ENCODE data around the gene ETS1. TPM values are rescaled to one million over a fixed set of nuclear protein-coding genes. Genes with fewer than 3 reads are reported as not detected.
A peak's percentile ranks its signal among the peaks of the same experiment; 100 is the strongest.

Gene ETS1
- total RNA-seq, 2 experiments from 2014 or later = 456 to 467 TPM

- H3K4me3 Mint-ChIP-seq = no peak overlapping the region
- H3K36me3 Mint-ChIP-seq (ENCODE audit: low read depth) = peaks cover 2% of the 10 kb centered on the region
- H3K27ac Mint-ChIP-seq = no peak overlapping the region
- H3K9me3 Mint-ChIP-seq (ENCODE audit: insufficient read depth) = no peaks in the 10 kb centered on the region
- H3K4me1 Mint-ChIP-seq (ENCODE audit: low read depth) = peaks cover 25% of the 10 kb centered on the region
- ChIA-PET CTCF (interaction anchor here (1.2 kb wide), 1 partner anchor 9 kb away, joined by 3 read pairs; no protein-coding TSS in a partner anchor), POLR2A (interaction anchor here (1.2 kb wide), 1 partner anchor 12 kb away, joined by 3 read pairs; no protein-coding TSS in a partner anchor)
- no peak for DNase-seq
- H3K27me3 Mint-ChIP-seq (ENCODE audit: low read depth) = peaks cover 2% of the 10 kb centered on the region
- ATAC-seq = no peak
Measured at GRCh38 chr11:128532016-128532571, 55.3 kb downstream of the ETS1 start.

- DNase-seq (no peak), ATAC-seq (no peak)
- H3K36me3 Mint-ChIP-seq (ENCODE audit: low read depth) = peaks cover 2% of the 10 kb centered on the region
- ChIA-PET CTCF (no interaction called here), POLR2A (interaction anchor here (1.2 kb wide), 1 partner anchor 12 kb away, joined by 3 read pairs; no protein-coding TSS in a partner anchor)
- no peaks in the 10 kb centered on the region for H3K9me3 Mint-ChIP-seq (ENCODE audit: insufficient read depth)
- peaks cover 30% of the 10 kb centered on the region for H3K4me1 Mint-ChIP-seq (ENCODE audit: low read depth)
- H3K4me3 Mint-ChIP-seq = no peak overlapping the region
- no peak overlapping the region for H3K27ac Mint-ChIP-seq
- H3K27me3 Mint-ChIP-seq (ENCODE audit: low read depth) = peaks cover 2% of the 10 kb centered on the region
Measured at GRCh38 chr11:128531588-128531987, 55.8 kb downstream of the ETS1 start.

- ATAC-seq = no peak
Measured at GRCh38 chr11:128530118-128531074, 57.0 kb downstream of the ETS1 start.

GRCh38 chr11:128528294-128528693, 59.1 kb downstream of the ETS1 start:
- H3K36me3 Mint-ChIP-seq (ENCODE audit: low read depth) = peaks cover 2% of the 10 kb centered on the region
- H3K27me3 Mint-ChIP-seq (ENCODE audit: low read depth) = peaks cover 2% of the 10 kb centered on the region
- ChIA-PET POLR2A (interaction anchor here (1.7 kb wide), 1 partner anchor 11 kb away, joined by 4 read pairs; no protein-coding TSS in a partner anchor), CTCF (interaction anchor here (0.9 to 4.0 kb wide), 6 partner anchors 15 to 230 kb away, joined by 3 to 21 read pairs (median 4); no protein-coding TSS in a partner anchor)
- H3K27ac Mint-ChIP-seq = no peak overlapping the region
- peaks cover 58% of the 10 kb centered on the region for H3K4me1 Mint-ChIP-seq (ENCODE audit: low read depth)
- H3K9me3 Mint-ChIP-seq (ENCODE audit: insufficient read depth) = no peaks in the 10 kb centered on the region
- no peak overlapping the region for H3K4me3 Mint-ChIP-seq
- DNase-seq (no peak), ATAC-seq (no peak)

More at GRCh38 chr11:128530118-128531074, 57.0 kb downstream of the ETS1 start:
- Mint-ChIP-seq H3K4me3 (no peak overlapping the region), H3K27me3 (ENCODE audit: low read depth) (peaks cover 2% of the 10 kb centered on the region), H3K27ac (no peak overlapping the region), H3K36me3 (ENCODE audit: low read depth) (peaks cover 2% of the 10 kb centered on the region), H3K4me1 (ENCODE audit: low read depth) (peaks cover 39% of the 10 kb centered on the region), H3K9me3 (ENCODE audit: insufficient read depth) (no peaks in the 10 kb centered on the region)
- ChIA-PET CTCF (interaction anchor here (0.7 to 1.7 kb wide), 3 partner anchors 13 to 101 kb away, joined by 4 to 5 read pairs (median 4); no protein-coding TSS in a partner anchor), POLR2A (interaction anchor here (1.2 to 2.4 kb wide), 2 partner anchors 18 to 94 kb away, joined by 3 to 13 read pairs; no protein-coding TSS in a partner anchor)
- no peak for DNase-seq

GRCh38 chr11:128527046-128527445, 60.3 kb downstream of the ETS1 start:
- H3K4me1 Mint-ChIP-seq (ENCODE audit: low read depth) = peaks cover 63% of the 10 kb centered on the region
- H3K36me3 Mint-ChIP-seq (ENCODE audit: low read depth) = peaks cover 2% of the 10 kb centered on the region
- DNase-seq (no peak), ATAC-seq (no peak)
- H3K4me3 Mint-ChIP-seq = no peak overlapping the region
- H3K27me3 Mint-ChIP-seq (ENCODE audit: low read depth) = peaks cover 2% of the 10 kb centered on the region
- POLR2A ChIA-PET = interaction anchor here (1.0 to 20.4 kb wide), 10 partner anchors 9 to 332 kb away, joined by 3 to 652 read pairs (median 18); no protein-coding TSS in a partner anchor
- CTCF ChIA-PET = interaction anchor here (0.6 to 5.2 kb wide), 9 partner anchors 9 to 227 kb away, joined by 3 to 95 read pairs (median 7); no protein-coding TSS in a partner anchor
- peak overlapping the region; percentile 93 for H3K27ac Mint-ChIP-seq
- H3K9me3 Mint-ChIP-seq (ENCODE audit: insufficient read depth) = no peaks in the 10 kb centered on the region

- ATAC-seq = peak; percentile 38
Measured at GRCh38 chr11:128525411-128526243, 61.7 kb downstream of the ETS1 start.

GRCh38 chr11:128524172-128524571, 63.2 kb downstream of the ETS1 start:
- ChIA-PET CTCF (interaction anchor here (1.8 to 5.2 kb wide), 3 partner anchors 30 to 106 kb away, joined by 10 to 95 read pairs (median 29); no protein-coding TSS in a partner anchor), POLR2A (interaction anchor here (0.9 to 20.4 kb wide), 13 partner anchors 15 to 225 kb away, joined by 3 to 652 read pairs (median 6); no protein-coding TSS in a partner anchor)
- ATAC-seq = no peak
- H3K27me3 Mint-ChIP-seq (ENCODE audit: low read depth) = no peaks in the 10 kb centered on the region
- peak overlapping the region; percentile 93 for H3K27ac Mint-ChIP-seq
- no peak for DNase-seq
- H3K4me3 Mint-ChIP-seq = peak overlapping the region; percentile 96
- peaks cover 59% of the 10 kb centered on the region for H3K4me1 Mint-ChIP-seq (ENCODE audit: low read depth)
- no peaks in the 10 kb centered on the region for H3K9me3 Mint-ChIP-seq (ENCODE audit: insufficient read depth)
- peaks cover 26% of the 10 kb centered on the region for H3K36me3 Mint-ChIP-seq (ENCODE audit: low read depth)

More at GRCh38 chr11:128525411-128526243, 61.7 kb downstream of the ETS1 start:
- DNase-seq = peak; percentile 62
- peaks cover 2% of the 10 kb centered on the region for H3K27me3 Mint-ChIP-seq (ENCODE audit: low read depth)
- H3K4me1 Mint-ChIP-seq (ENCODE audit: low read depth) = peaks cover 63% of the 10 kb centered on the region
- H3K36me3 Mint-ChIP-seq (ENCODE audit: low read depth) = peaks cover 14% of the 10 kb centered on the region
- ChIA-PET POLR2A (interaction anchor here (0.6 to 20.4 kb wide), 32 partner anchors 10 to 331 kb away, joined by 3 to 652 read pairs (median 4); partner anchors contain the start of gene FLI1), CTCF (interaction anchor here (0.6 to 5.2 kb wide), 24 partner anchors 7 to 358 kb away, joined by 3 to 95 read pairs (median 4); no protein-coding TSS in a partner anchor)
- no peaks in the 10 kb centered on the region for H3K9me3 Mint-ChIP-seq (ENCODE audit: insufficient read depth)
- H3K4me3 Mint-ChIP-seq = peak overlapping the region; percentile 66
- peak overlapping the region; percentile 93 for H3K27ac Mint-ChIP-seq

GRCh38 chr11:128523641-128524040, 63.7 kb downstream of the ETS1 start:
- POLR2A ChIA-PET = interaction anchor here (0.9 to 20.4 kb wide), 23 partner anchors 15 to 236 kb away, joined by 3 to 652 read pairs (median 5); no protein-coding TSS in a partner anchor
- DNase-seq (no peak), ATAC-seq (no peak)
- Mint-ChIP-seq H3K9me3 (ENCODE audit: insufficient read depth) (no peaks in the 10 kb centered on the region), H3K27me3 (ENCODE audit: low read depth) (no peaks in the 10 kb centered on the region), H3K4me3 (peak overlapping the region; percentile 96), H3K27ac (peak overlapping the region; percentile 92), H3K4me1 (ENCODE audit: low read depth) (peaks cover 55% of the 10 kb centered on the region), H3K36me3 (ENCODE audit: low read depth) (peaks cover 32% of the 10 kb centered on the region)
- CTCF ChIA-PET = interaction anchor here (1.0 to 5.2 kb wide), 16 partner anchors 14 to 366 kb away, joined by 3 to 95 read pairs (median 4); no protein-coding TSS in a partner anchor

- ATAC-seq (no peak), DNase-seq (peak; percentile 69)
- Mint-ChIP-seq H3K9me3 (ENCODE audit: insufficient read depth) (no peaks in the 10 kb centered on the region), H3K27me3 (ENCODE audit: low read depth) (no peaks in the 10 kb centered on the region), H3K27ac (peak overlapping the region; percentile 92), H3K36me3 (ENCODE audit: low read depth) (peaks cover 38% of the 10 kb centered on the region), H3K4me3 (peak overlapping the region; percentile 96), H3K4me1 (ENCODE audit: low read depth) (peaks cover 50% of the 10 kb centered on the region)
- POLR2A ChIA-PET = interaction anchor here (0.6 to 20.4 kb wide), 29 partner anchors 16 to 235 kb away, joined by 3 to 652 read pairs (median 5); partner anchors contain the start of gene FLI1
- CTCF ChIA-PET = interaction anchor here (1.0 to 5.2 kb wide), 17 partner anchors 13 to 366 kb away, joined by 3 to 95 read pairs (median 4); no protein-coding TSS in a partner anchor
Measured at GRCh38 chr11:128522943-128523518, 64.3 kb downstream of the ETS1 start.

Data from activated CD8-positive, alpha-beta T cell treated with anti-CD3 and anti-CD28 coated beads, Interleukin-2, amount 10 ng/mL, durations not matched to agents 7 days and 5 days (primary cell).